Measurements from ENCODE around the gene SLC7A7.
"Not testable (repeated sequence)": the region's sequence is repeated elsewhere in the genome, so short reads cannot be mapped to it uniquely, and the experiment has no call there.

- not testable (repeated sequence) for TF ChIP-seq CTCF, EZH2phosphoT487 (IDR thresholded peaks at IDR 0.05; ENCODE audit: low read length)
Measured at GRCh38 chr14:22805235-22805634, 10.0 kb downstream of the SLC7A7 start.
